Left lung (tissue), 10 donors: ENCODE measurements around the gene ACOX3. TPM values are rescaled to one million over a fixed set of nuclear protein-coding genes. Genes with fewer than 3 reads are reported as not detected.
A peak's percentile ranks its signal among the peaks of the same experiment; 100 is the strongest.

Experiments
- ATAC-seq: fragments of 200-7000 bp; cut with Tn5 transposase; one replicate; pipeline ENCODE4 v1.9.1; 2020; ENCODE audit warnings: moderate library complexity
- DNase-seq, 4 donors: peaks; one replicate each; pipeline ENCODE4 v3.0.0-alpha.2; 2013 to 2020
- H3K27ac ChIP-seq, 2 donors: fragments of 200-600 bp; sonication (generic) in 1 of 2; one replicate each; pipeline versions ENCODE4 v1.5.0 to v1.8.0; 2020 to 2021
- H3K27me3 ChIP-seq, 2 donors: fragments of 200-600 bp; sonication (generic) in 1 of 2; one replicate each; pipeline versions ENCODE4 v1.5.0 to v1.8.0; 2020 to 2021
- H3K36me3 ChIP-seq, 2 donors: fragments of 200-600 bp; sonication (generic) in 1 of 2; one replicate each; pipeline versions ENCODE4 v1.5.0 to v1.8.0; 2020 to 2021
- H3K4me1 ChIP-seq, 2 donors: fragments of 200-600 bp; one replicate each; pipeline ENCODE4 v1.8.0; 2021
- H3K4me3 ChIP-seq, 2 donors: fragments of 200-600 bp; sonication (generic) in 1 of 2; one replicate each; pipeline versions ENCODE4 v1.5.0 to v1.8.0; 2020 to 2021; ENCODE audit warnings: mild to moderate bottlenecking in 1 of 2
- H3K9me3 ChIP-seq, 2 donors: fragments of 200-600 bp; sonication (generic) in 1 of 2; one replicate each; pipeline versions ENCODE4 v1.5.0 to v1.8.0; 2020 to 2021
- CTCF ChIP-seq, 2 donors: fragments of 200-600 bp; sonication (generic) in 1 of 2; IDR thresholded peaks; one replicate each; pipeline versions ENCODE4 v1.5.0 to v1.8.0; 2021; ENCODE audit warnings: antibody characterized with exemption in 2 of 2
- intact Hi-C, 2 donors: fragments of 100-400 bp; cut with DNase I; formaldehyde crosslinking; loops; one replicate each; pipeline versions ENCODE4 v1.11.2 to v1.14.2; 2022
- polyA plus RNA-seq, 6 donors: library from polyadenylated mRNA; unstranded; fragments of 120-200 nt; gene quantifications; one replicate each; pipeline ENCODE4 v1.2.1, GENCODE V29; 2013; ENCODE audit not compliant: insufficient read length in 6 of 6
- total RNA-seq, 2 donors: library from RNA; stranded (reverse); fragmentation: NEBNext Ultra II Directional; extraction: Animal tissue kit (Norgen Biotek cat#: 25700); gene quantifications; one replicate each; pipeline ENCODE4 v1.2.1, GENCODE V29; 2021
- donor health status: DM: no; HTN: yes; CAD: no.
- donor health status: DM: no; HTN: no; CAD: no.

Gene ACOX3
- total and polyA plus RNA-seq, 8 donors: 19.9 to 31.7 (median 23.4) TPM

- H3K36me3 ChIP-seq: peaks cover 0 to 22% of the 10 kb centered on the region in 2 donors
- no peak for TF ChIP-seq CTCF (IDR thresholded peaks at IDR 0.05)
- no peak for ATAC-seq
- no peaks in the 10 kb centered on the region for H3K4me1 ChIP-seq
- peak in 1 of 4 donors; percentile 46 for DNase-seq
- H3K27ac ChIP-seq: no peak overlapping the region
- no peak overlapping the region for H3K4me3 ChIP-seq
- intact Hi-C loops: no loop called here
- peaks cover 0 to 7% of the 10 kb centered on the region in 2 donors for H3K9me3 ChIP-seq
- H3K27me3 ChIP-seq: no peaks in the 10 kb centered on the region
Measured at GRCh38 chr4:8365353-8365752, 75.2 kb downstream of the ACOX3 start.

GRCh38 chr4:8364848-8365350 lies 75.6 kb downstream of the ACOX3 start:
- no peak for TF ChIP-seq CTCF (IDR thresholded peaks at IDR 0.05)

GRCh38 chr4:8364141-8364540 lies 76.4 kb downstream of the ACOX3 start:
- DNase-seq: peak in 1 of 4 donors; percentile 16
- no peak overlapping the region for H3K27ac ChIP-seq
- TF ChIP-seq CTCF (IDR thresholded peaks at IDR 0.05): no peak
- H3K4me3 ChIP-seq: no peak overlapping the region
- no peaks in the 10 kb centered on the region for H3K27me3 ChIP-seq
- H3K36me3 ChIP-seq: peaks cover 0 to 22% of the 10 kb centered on the region in 2 donors
- ATAC-seq: no peak
- H3K4me1 ChIP-seq: no peaks in the 10 kb centered on the region
- peaks cover 0 to 7% of the 10 kb centered on the region in 2 donors for H3K9me3 ChIP-seq
- intact Hi-C loops: no loop called here

More at GRCh38 chr4:8364848-8365350, 75.6 kb downstream of the ACOX3 start:
- no peak for ATAC-seq
- peak in 1 of 4 donors; percentile 49 for DNase-seq
- H3K27ac ChIP-seq: no peak overlapping the region
- H3K4me1 ChIP-seq: no peaks in the 10 kb centered on the region
- peaks cover 0 to 22% of the 10 kb centered on the region in 2 donors for H3K36me3 ChIP-seq
- no peaks in the 10 kb centered on the region for H3K27me3 ChIP-seq
- H3K9me3 ChIP-seq: peaks cover 0 to 7% of the 10 kb centered on the region in 2 donors
- intact Hi-C loops: no loop called here
- no peak overlapping the region for H3K4me3 ChIP-seq

GRCh38 chr4:8362483-8362882 lies 78.0 kb downstream of the ACOX3 start:
- no peak for TF ChIP-seq CTCF (IDR thresholded peaks at IDR 0.05)
- Histone ChIP-seq H3K36me3 (peaks cover 0 to 22% of the 10 kb centered on the region in 2 donors), H3K4me1 (no peaks in the 10 kb centered on the region), H3K9me3 (peaks cover 0 to 7% of the 10 kb centered on the region in 2 donors), H3K27ac (no peak overlapping the region), H3K27me3 (no peaks in the 10 kb centered on the region), H3K4me3 (no peak overlapping the region)
- DNase-seq (no peak), ATAC-seq (no peak)
- intact Hi-C loops: no loop called here

- H3K9me3 ChIP-seq: peaks cover 0 to 8% of the 10 kb centered on the region in 2 donors
- no peak overlapping the region for H3K4me3 ChIP-seq
- TF ChIP-seq CTCF (IDR thresholded peaks at IDR 0.05): no peak
- ATAC-seq (no peak), DNase-seq (no peak)
- no peak overlapping the region for H3K27ac ChIP-seq
- no peaks in the 10 kb centered on the region for H3K36me3 ChIP-seq
- no peaks in the 10 kb centered on the region for H3K27me3 ChIP-seq
- H3K4me1 ChIP-seq: peaks cover 0 to 5% of the 10 kb centered on the region in 2 donors
- intact Hi-C loops: no loop called here
Measured at GRCh38 chr4:8359193-8359592, 81.3 kb downstream of the ACOX3 start.
